Stimulated activated CD4-positive, alpha-beta T cell treated with anti-CD3 and anti-CD28 coated beads, Interleukin-1b, Interleukin-23, amount 100 ng/mL, for 48 hours (primary cell): ENCODE measurements around the gene GAPDH.

Source experiments
- DNase-seq: peaks from one replicate; pipeline ENCODE4 v3.0.0-alpha.2; 2020

The GAPDH gene

DNA sequence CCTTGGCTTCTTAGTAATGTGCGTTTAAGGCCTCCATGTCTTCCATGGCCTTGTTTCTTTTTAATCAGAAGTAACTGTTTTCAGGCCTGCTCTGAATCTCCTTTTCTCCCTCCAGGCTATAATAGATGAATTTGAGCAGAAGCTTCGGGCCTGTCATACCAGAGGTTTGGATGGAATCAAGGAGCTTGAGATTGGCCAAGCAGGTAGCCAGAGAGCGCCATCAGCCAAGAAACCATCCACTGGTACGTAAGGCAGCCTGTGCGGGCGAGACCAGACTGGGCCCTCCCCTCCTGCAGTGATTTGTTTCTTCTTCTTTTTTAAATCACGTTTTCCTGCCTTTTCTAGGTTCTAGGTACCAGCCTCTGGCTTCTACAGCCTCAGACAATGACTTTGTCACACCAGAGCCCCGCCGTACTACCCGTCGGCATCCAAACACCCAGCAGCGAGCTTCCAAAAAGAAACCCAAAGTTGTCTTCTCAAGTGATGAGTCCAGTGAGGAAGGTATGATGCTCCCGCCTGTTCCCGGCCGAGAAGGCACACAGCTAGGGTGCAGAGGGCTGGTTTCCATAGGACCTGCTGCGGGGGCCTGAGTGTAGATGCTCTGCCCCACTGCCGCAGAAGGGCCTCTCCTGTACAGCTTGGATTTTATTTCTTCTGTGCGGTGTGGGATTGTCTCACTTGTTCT is 3.6 kb upstream of the GAPDH start:
- no peak for DNase-seq

DNA sequence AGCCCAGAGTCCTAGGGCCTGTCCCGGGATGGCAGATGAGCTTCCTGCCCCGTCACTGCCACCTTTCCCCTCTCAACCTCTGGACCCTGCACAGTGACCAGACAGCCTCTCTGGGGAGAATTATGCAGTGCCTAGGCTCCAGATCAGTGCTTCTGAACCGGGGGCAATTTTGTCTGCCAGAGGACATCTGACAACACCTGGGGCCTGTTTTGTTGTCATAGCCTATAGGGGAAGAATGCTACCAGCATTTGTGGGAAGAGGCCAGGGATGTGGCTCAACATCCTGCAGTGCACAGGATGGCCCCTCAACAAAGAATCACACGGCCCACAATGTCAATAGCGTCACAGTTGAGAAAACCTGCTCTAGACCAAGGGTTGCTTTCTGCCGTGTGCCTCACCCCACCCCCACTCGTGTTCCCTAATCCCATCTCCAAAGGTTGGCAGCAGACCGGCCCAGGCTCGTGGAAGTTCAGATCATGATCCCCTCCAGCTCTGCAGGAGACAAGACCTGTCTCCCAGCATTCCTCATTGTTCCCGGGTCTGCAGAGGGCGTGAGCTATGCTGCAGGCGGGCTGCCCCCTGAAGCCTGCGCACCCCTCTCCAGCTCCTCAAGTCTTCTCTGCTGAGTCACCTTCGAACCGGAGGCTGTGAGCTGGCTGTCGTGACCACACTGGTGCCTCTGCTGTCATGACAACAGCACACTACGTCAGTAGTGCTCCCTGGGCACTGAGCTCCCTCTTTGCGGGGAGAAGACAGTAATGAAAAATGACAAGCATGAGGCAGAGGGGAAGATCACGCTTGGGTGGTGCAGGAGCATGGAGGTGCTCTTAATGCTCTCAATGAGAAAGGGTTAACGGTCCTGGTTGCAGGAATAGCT is 2.0 kb upstream of the GAPDH start:
- DNase-seq: peak; percentile 92

DNA sequence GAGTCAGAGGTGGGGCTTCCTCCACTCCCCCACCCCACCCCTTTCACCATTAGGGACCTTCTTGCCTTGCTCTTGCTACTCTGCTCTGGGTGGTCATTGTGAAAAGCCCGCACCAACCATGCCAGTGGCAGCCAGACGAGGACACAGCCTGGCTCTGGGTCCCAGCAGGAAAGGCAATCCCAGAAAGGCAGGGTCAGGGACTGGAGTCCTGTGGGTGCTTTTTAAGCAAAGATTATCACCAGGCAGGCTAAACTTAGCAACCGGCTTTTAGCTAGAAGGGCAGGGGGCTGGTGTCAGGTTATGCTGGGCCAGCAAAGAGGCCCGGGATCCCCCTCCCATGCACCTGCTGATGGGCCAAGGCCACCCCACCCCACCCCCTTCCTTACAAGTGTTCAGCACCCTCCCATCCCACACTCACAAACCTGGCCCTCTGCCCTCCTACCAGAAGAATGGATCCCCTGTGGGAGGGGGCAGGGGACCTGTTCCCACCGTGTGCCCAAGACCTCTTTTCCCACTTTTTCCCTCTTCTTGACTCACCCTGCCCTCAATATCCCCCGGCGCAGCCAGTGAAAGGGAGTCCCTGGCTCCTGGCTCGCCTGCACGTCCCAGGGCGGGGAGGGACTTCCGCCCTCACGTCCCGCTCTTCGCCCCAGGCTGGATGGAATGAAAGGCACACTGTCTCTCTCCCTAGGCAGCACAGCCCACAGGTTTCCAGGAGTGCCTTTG is 1.2 kb upstream of the GAPDH start:
- peak; percentile 63 for DNase-seq

DNA sequence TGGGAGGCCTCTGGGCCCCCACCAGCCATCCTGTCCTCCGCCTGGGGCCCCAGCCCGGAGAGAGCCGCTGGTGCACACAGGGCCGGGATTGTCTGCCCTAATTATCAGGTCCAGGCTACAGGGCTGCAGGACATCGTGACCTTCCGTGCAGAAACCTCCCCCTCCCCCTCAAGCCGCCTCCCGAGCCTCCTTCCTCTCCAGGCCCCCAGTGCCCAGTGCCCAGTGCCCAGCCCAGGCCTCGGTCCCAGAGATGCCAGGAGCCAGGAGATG is 729 bp upstream of the GAPDH start:
- DNase-seq: no peak

DNA sequence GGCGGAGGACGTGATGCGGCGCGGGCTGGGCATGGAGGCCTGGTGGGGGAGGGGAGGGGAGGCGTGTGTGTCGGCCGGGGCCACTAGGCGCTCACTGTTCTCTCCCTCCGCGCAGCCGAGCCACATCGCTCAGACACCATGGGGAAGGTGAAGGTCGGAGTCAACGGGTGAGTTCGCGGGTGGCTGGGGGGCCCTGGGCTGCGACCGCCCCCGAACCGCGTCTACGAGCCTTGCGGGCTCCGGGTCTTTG is 303 bp downstream of the GAPDH start:
- no peak for DNase-seq

DNA sequence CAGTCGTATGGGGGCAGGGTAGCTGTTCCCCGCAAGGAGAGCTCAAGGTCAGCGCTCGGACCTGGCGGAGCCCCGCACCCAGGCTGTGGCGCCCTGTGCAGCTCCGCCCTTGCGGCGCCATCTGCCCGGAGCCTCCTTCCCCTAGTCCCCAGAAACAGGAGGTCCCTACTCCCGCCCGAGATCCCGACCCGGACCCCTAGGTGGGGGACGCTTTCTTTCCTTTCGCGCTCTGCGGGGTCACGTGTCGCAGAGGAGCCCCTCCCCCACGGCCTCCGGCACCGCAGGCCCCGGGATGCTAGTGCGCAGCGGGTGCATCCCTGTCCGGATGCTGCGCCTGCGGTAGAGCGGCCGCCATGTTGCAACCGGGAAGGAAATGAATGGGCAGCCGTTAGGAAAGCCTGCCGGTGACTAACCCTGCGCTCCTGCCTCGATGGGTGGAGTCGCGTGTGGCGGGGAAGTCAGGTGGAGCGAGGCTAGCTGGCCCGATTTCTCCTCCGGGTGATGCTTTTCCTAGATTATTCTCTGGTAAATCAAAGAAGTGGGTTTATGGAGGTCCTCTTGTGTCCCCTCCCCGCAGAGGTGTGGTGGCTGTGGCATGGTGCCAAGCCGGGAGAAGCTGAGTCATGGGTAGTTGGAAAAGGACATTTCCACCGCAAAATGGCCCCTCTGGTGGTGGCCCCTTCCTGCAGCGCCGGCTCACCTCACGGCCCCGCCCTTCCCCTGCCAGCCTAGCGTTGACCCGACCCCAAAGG is 804 bp downstream of the GAPDH start:
- DNase-seq: peak; percentile 85

DNA sequence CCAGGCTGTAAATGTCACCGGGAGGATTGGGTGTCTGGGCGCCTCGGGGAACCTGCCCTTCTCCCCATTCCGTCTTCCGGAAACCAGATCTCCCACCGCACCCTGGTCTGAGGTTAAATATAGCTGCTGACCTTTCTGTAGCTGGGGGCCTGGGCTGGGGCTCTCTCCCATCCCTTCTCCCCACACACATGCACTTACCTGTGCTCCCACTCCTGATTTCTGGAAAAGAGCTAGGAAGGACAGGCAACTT is 1.3 kb downstream of the GAPDH start:
- DNase-seq: no peak

DNA sequence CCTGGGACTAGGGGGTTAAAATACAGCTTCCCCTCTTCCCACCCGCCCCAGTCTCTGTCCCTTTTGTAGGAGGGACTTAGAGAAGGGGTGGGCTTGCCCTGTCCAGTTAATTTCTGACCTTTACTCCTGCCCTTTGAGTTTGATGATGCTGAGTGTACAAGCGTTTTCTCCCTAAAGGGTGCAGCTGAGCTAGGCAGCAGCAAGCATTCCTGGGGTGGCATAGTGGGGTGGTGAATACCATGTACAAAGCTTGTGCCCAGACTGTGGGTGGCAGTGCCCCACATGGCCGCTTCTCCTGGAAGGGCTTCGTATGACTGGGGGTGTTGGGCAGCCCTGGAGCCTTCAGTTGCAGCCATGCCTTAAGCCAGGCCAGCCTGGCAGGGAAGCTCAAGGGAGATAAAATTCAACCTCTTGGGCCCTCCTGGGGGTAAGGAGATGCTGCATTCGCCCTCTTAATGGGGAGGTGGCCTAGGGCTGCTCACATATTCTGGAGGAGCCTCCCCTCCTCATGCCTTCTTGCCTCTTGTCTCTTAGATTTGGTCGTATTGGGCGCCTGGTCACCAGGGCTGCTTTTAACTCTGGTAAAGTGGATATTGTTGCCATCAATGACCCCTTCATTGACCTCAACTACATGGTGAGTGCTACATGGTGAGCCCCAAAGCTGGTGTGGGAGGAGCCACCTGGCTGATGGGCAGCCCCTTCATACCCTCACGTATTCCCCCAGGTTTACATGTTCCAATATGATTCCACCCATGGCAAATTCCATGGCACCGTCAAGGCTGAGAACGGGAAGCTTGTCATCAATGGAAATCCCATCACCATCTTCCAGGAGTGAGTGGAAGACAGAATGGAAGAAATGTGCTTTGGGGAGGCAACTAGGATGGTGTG is 1.9 kb downstream of the GAPDH start:
- peak; percentile 20 for DNase-seq

DNA sequence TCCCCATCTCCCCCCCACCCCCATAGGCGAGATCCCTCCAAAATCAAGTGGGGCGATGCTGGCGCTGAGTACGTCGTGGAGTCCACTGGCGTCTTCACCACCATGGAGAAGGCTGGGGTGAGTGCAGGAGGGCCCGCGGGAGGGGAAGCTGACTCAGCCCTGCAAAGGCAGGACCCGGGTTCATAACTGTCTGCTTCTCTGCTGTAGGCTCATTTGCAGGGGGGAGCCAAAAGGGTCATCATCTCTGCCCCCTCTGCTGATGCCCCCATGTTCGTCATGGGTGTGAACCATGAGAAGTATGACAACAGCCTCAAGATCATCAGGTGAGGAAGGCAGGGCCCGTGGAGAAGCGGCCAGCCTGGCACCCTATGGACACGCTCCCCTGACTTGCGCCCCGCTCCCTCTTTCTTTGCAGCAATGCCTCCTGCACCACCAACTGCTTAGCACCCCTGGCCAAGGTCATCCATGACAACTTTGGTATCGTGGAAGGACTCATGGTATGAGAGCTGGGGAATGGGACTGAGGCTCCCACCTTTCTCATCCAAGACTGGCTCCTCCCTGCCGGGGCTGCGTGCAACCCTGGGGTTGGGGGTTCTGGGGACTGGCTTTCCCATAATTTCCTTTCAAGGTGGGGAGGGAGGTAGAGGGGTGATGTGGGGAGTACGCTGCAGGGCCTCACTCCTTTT is 2.7 kb downstream of the GAPDH start:
- peak; percentile 25 for DNase-seq

DNA sequence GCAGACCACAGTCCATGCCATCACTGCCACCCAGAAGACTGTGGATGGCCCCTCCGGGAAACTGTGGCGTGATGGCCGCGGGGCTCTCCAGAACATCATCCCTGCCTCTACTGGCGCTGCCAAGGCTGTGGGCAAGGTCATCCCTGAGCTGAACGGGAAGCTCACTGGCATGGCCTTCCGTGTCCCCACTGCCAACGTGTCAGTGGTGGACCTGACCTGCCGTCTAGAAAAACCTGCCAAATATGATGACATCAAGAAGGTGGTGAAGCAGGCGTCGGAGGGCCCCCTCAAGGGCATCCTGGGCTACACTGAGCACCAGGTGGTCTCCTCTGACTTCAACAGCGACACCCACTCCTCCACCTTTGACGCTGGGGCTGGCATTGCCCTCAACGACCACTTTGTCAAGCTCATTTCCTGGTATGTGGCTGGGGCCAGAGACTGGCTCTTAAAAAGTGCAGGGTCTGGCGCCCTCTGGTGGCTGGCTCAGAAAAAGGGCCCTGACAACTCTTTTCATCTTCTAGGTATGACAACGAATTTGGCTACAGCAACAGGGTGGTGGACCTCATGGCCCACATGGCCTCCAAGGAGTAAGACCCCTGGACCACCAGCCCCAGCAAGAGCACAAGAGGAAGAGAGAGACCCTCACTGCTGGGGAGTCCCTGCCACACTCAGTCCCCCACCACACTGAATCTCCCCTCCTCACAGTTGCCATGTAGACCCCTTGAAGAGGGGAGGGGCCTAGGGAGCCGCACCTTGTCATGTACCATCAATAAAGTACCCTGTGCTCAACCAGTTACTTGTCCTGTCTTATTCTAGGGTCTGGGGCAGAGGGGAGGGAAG is 3.5 kb downstream of the GAPDH start:
- peak; percentile 83 for DNase-seq

DNA sequence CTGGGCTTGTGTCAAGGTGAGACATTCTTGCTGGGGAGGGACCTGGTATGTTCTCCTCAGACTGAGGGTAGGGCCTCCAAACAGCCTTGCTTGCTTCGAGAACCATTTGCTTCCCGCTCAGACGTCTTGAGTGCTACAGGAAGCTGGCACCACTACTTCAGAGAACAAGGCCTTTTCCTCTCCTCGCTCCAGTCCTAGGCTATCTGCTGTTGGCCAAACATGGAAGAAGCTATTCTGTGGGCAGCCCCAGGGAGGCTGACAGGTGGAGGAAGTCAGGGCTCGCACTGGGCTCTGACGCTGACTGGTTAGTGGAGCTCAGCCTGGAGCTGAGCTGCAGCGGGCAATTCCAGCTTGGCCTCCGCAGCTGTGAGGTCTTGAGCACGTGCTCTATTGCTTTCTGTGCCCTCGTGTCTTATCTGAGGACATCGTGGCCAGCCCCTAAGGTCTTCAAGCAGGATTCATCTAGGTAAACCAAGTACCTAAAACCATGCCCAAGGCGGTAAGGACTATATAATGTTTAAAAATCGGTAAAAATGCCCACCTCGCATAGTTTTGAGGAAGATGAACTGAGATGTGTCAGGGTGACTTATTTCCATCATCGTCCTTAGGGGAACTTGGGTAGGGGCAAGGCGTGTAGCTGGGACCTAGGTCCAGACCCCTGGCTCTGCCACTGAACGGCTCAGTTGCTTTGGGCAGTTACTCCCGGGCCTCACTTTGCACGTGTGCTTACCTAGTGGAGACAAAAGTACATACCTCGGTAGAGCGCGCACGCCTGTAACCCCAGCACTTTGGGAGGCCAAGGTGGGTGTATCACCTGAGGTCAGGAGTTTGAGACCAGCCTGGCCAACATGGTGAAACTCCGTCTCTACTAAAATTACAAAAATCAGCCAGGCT is 4.3 kb downstream of the GAPDH start:
- DNase-seq: peak; percentile 21

DNA sequence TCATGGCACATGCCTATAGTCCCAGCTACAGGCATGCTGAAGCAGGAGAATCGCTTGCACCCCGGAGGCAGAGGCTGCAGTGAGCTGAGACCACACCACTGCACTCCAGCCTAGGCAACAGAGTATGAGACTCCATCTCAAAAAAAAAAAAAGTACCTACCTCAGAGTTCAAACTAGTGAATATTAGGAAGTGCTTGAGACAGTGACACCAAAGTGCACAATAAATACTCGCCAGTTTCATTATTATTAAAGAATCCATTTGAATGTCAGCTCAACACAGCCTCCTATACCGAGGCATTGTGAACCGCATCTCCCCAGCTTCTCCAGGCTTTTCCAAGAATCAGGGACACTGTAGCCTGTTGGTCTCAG is 5.0 kb downstream of the GAPDH start:
- no peak for DNase-seq

DNA sequence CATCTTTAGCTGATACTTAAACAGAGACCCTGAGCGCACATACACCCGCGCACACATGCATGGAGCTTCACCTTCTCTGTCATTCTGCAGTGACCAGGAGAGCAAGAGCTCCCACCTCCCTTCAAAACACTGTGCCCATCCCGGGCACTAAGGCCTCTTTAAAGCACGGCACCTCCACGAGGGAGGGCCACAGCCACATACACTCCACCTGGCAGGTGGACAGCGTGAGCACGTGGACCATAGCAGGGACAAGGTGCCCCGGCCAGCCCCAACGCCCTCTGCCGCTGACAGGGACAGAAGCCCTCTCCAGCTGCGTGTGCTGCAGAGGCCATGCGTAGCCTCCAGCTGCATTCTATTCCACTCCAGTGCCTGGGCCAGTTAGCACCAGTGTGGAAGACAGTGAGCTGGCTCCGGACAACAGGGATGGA is 5.4 kb downstream of the GAPDH start:
- DNase-seq: no peak

DNA sequence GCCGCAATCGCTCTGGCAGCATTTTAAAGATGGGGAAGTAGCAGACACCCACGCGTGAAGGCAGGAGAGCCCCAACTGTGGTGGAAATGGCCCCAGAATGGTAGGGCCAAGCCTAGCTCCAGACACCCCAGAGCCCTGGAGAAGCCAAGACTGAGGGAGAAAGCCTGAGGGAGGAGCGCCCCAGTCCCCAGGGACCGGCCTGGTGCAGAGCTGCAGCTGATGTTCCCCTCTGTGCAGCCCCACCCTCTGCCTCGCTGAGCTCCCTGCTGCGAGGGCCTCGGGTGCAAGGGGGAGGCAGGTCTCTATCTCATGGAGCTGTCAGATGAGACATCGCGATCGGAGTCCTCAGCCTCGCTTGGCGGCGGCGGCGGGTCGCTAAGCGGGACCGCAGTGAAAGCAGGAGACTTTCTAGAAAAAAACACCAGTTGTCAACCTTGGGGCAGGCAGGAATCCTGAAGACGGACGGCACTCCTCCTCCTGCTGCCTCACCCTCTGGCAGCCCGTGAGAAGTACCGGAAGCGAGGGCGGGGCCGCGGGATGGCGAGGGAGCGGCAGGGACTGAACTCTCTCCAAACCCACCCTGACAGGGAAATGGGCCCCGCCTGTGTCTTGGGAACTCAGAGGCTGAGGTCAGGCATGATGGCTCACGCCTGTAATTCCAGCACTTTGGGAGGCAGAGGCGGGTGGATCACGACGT is 6.0 kb downstream of the GAPDH start:
- peak; percentile 52 for DNase-seq

DNA sequence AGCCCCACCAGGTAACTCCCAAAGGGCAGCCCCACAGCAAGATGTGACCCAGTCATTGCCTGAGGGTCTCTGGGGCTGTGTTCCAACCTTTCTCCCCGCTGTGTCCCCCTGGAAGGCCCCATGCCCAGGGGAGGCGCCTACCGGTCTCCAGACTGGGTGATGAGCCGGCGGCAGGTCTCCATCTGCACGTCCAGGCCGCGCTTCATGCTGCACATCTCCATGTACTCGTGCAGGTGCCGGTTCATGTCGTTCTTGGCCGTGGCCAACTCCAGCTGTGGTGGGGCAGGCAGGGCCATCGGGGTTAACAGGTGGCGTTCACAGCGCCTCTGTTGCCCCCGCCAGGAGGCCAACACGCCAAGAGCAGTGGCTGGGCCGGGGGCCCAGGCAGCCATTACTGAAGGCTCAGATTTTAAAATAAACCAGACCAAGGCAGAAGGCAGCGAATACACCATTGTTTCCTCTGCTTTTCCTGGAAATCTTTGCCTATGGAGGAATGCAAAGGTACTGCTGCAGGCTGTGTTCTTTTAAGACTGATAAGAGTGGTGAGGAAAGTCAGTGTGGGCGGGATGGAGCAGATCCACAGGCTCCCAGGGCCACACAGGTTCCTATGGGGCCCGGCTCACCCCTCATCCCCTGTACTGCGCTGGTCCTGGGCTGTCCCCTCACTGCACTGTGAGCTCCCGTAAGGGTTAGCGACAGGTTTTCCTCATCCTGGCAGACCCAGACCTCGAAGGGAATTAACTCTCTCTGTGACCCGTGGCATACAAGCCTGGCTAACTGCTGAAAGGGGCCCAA is 7.3 kb downstream of the GAPDH start:
- no peak for DNase-seq

DNA sequence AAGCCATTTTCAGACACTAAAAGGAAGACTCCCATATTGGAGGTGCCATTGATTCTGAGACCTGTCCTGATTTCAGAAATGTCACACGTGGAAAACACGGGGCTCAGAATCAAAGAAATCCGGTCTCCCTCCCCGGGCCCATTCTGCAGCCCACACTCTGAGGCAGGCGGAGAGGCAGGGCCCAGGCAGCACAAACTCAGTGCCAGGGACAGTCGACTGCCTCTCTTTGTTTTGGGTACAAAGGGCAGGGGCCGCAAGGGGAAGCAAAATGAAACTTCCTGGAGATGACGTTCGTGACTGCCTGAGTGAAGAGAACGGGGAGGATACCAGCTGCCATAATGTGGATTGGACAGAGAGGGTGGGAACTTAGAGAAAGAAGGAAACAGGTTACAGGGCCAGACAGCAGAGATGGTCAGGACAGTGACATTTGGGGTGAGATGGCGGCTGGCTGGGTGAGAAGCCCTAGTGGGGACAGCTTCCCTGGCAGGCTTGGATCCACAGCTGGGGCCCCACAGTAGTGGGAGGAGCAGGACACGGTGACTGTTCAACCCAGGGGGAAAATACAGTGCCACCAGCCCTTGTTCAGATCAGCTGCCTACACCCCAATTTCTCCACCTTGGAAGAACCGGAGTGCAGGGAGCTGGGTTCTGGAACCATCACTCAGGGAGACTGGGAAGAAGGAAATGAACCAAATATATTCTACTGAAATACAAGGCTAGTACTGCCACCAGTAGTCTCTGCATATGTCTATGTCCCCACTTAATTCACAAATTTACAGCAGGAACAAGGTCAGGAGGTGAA is 8.1 kb downstream of the GAPDH start:
- no peak for DNase-seq

DNA sequence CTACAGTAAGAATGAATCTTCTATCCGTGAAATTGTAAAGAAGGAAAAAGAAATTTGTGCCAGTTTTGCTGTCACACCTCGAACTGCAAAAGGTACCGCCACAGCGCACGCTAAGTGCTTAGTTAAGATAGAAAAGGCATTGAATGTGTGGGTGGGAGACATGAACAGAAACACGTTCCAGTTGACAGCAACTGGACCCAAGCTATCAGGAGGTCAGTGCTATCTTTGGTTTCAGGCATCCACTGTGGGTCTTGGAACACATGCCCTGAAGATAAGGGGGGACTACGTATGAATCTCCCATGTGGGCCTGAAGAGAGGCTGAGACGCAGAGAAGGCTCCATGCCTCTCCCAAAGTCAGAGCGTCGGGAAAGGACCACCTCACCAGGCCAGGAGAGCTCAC is 11.7 kb downstream of the GAPDH start:
- no peak for DNase-seq

DNA sequence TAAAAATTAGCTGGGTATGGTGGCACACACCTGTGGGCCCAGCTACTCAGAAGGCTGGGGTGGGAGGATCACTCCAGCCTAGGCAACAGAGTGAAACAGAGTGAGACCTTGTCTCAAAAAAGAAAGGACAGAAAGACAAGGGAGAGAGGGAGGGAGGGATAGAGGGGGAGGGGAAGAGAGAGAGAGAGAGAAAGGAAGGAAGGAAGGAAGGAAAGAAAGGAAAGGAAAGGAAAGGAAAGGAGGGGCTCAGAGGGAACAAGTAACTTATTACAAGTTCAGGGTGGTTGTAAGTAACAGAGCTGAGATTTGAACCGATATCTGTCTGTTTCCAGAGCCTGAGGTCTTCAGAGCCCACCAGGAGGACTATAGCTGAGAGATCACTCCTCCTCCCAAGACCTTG is 13.2 kb downstream of the GAPDH start:
- DNase-seq: no peak
